ENCODE results near the gene FARP2. TPM values are rescaled to one million over a fixed set of nuclear protein-coding genes. Genes with fewer than 3 reads are reported as not detected.
"Not testable (repeated sequence)": the region's sequence is repeated elsewhere in the genome, so short reads cannot be mapped to it uniquely, and the experiment has no call there.

Gene FARP2
- total RNA-seq, 1 donor from 2014 or later, result 28.5 TPM

DNA sequence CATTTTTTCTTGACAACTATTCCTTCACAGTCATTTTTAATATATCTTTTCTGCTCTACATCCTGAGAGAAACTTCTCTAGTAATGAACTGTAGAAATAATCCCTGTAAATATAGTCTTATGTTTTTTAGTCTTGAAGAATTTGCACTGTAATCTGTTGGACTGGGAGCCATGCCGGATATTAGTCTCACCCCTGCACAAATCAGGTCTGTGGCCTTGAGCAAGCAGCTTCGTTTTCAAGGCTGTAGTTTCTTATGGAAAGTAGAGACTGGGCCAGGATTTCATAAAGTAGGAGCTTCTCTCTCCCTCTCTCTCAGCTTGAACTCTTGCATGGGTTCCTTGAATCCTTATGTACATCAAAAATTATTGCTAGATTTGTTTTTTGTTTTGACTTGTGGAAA is 8.7 kb downstream of the FARP2 start:
- no peak for DNase-seq (ENCODE audit: extremely low read depth, low read depth, low spot score)

DNA sequence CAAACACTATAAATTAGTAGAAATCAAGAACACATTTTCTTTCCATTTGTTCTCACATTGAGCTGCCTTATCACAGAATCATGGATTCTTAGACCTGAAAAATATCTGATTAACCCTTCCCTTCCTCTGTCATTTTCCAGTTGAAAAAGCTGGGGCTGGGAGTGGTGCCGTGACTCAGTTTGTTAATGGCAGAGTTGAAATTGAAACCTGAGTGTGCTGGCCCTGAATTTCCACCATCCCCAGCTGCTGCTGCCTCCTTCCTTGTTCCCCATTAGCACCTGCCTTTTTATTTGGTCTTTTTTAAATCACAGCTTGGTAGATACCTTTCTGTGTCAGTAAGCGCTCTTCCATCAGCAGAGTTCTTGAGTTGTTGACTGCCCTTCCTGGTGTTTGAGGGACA is 10.6 kb downstream of the FARP2 start:
- no peak for DNase-seq (ENCODE audit: extremely low read depth, low read depth, low spot score)

DNA sequence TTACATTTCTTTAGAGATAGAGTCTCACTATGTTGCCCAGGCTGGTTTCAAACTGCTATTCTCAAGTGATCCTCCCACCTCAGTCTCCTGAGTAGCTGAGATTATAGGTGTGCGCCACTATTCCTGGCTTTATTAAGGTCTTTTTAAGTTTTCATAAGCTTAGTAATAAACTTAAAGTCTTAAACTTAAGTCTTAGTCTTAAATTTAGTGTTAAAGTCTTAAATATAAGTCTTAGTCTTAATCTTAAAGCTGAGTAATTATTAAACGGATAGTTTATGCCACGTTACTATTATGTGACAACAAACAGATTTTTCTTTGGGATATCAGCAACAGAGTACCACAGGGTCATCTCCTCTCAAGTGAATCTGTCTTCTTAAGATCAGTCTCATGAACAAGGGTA is 12.6 kb downstream of the FARP2 start:
- DNase-seq (ENCODE audit: extremely low read depth, low read depth, low spot score), result no peak

DNA sequence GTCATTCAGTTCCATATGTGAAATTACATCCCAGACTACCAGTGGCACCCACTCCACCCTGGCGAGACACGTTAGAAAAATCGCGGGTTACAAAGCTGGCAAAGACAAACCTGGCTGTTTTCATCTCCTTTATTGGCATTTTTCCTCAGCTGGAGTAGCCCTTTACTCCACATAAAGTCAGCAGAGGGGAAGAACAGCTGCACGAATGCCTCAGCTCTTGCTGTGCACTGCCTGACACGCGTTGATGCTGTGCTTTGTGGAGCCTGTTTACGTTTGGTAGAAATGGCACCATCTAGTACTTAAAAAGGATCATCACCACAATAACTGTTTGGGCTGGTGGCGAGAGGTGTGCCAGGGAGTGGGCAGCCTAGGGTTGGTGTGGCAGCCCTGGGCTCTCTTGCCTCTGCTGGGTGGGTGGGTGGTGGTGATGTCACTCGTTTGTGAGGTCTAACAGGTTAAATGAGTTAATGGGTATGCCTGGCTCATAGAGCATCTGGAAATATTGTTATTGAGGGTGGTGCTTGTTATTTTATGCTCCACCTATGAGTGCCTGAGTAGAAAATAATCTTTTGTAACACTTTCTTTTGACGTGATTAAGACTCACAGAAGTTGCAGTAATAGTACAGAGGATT is 16.4 kb downstream of the FARP2 start:
- no peak for DNase-seq (ENCODE audit: extremely low read depth, low read depth, low spot score)

DNA sequence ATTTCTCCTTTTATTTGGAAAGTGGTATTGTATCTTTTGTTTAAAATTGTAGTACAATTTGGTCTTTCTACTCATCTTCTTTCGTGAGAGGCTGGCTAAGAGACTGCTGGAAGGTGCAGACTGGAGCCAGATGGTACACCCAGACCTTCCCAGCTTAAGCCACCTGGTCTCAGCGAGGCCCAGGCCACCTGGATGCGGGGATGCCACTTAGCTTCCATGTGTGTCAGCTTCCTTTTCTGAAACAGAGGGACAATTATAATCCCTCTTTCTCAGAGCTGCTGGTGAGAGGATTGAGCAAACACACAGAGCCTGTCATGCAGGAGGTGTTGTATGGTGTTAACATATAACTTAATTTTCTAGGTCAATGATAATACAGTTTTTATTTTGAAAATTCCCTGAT is 17.4 kb downstream of the FARP2 start:
- DNase-seq (ENCODE audit: extremely low read depth, low read depth, low spot score), result no peak

DNA sequence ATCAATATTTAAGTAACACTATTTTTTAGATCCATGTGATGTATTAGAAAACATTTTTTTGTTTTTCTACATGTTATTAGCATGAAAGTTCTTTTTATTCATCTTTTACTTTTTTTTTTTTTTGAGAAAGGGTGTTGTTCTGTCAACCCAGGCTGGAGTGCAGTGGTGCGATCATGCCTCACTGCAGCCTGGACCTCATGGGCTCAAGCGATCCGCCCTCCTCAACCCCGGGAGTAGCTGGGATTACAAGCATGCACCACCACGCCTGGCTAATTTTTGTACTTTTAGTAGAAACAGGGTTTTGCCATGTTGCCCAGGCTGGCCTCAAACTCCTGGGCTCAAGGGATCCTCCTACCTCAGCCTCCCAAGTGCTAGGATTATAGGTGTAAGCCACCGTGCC is 17.8 kb downstream of the FARP2 start:
- not testable (repeated sequence) for DNase-seq (ENCODE audit: extremely low read depth, low read depth, low spot score)

DNA sequence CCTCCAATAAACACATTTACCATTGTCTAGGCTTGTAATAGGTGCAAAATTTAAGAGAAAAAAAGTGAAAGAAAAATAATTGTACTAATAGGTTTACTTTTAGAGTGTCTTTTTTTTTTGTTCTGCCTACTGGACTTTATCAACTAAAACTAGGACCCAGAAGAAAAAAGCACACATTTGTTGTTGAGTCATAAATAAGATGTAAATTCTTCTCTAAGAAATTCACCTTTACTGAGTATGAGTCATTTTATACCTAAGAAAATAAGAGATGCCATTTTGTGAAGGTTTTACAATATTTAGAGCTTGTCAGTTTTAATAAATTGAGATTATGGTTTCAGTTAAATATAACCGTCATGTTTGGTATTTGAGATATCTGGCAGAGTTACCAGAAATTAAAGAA is 19.2 kb downstream of the FARP2 start:
- no peak for DNase-seq (ENCODE audit: extremely low read depth, low read depth, low spot score)

DNA sequence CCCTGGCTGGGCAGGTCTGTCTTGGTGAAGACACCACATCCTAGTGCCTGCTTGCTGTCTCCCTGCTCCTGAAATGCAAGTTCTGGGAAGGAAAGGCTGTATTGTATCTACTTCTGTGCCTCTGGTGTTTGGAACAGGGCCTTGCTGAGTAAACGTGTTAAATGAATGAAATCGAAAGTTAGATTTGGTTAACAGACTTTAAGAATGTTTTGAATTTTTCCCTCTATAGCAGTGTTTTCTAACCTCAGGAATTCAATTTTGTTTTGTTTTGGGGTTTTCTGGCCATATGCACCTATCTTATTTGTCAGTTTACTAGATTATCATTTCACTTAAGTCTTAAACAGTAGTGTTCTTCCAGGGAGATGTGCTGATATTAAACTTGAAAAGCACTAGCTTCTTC is 20.7 kb downstream of the FARP2 start:
- DNase-seq (ENCODE audit: extremely low read depth, low read depth, low spot score), result no peak

DNA sequence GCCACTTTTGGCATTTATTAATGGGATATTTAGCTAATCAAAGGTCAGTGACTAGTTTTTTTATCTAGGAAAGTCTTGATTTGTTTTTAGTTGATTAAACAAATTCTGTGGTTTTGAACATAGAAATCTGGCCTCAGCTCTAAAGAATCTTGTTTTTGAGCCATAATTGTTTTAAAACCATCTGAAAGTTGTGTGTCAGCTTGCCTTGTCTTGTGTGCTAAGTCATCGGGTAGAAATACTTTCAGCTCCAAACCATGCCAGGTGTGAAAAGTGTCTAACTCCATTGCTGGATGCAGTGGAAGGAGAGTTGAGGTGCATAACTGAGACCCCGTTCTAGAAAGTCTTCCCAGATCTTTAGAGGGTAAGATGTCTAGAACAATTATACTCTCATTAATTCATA is 22.7 kb downstream of the FARP2 start:
- DNase-seq (ENCODE audit: extremely low read depth, low read depth, low spot score), result no peak

DNA sequence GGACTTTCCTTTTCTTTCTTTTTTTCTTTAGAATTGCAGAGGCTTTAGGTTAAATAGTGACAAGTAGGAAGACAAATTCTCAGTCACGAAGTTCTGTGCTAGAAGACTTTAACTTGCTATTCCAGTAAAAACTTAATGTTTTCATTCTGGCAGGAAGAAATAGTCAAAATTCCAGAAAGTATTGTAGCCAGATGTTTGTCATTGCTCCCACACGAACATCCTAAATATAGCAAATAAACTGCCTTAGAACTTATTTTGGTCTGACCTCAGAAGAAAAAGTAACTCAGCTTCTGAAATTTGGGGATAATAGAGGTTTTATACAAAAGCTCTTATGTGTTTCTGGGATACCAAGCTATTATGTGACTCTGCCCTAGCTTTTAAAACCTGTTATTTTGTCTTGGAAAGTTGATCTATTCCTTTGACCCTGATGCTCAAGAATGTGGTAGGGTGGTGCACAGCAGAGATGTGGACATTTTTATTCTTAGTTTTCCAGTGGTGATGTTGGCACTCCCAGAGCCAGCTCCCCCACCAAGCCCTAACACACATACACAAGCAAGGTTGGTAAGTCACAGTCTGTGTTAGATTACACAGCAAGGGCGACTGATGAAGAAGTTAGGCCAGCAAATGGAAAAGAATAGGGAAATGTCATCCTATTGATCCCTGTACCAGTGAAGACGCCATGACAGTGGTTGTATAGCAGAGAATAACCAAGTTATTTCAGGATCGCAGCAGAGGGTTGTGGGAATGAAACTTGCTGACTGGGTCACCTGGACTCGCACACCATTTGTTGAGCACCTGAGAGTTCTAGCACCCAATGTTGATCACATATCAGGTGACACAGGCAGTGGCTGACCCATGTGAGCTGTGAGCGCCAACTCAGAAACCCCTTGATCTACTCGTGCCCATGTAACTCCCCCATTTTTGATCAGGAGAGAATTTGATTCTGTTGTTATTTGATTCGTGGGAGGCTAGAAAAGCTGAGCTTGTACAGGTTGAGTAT is 23.7 kb downstream of the FARP2 start:
- no peak for DNase-seq (ENCODE audit: extremely low read depth, low read depth, low spot score)

DNA sequence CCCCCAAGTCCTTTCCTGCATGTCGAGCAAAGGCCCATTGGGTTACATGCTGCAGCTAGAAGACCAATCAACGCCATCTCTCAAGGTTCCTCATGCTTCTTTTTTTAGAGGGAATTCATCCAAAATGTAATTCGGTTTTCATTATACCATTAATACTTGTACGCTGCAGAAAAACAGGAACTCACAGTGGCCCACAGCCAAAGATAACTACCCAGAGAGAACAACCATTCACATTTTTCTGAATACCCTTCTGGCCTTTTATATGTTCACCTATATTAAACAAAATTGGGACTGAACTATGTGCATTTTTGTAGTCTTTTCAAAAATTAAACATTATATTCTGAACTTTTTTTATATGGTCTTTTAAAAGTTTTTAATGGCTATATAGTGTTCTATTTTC is 25.8 kb downstream of the FARP2 start:
- DNase-seq (ENCODE audit: extremely low read depth, low read depth, low spot score), result no peak

DNA sequence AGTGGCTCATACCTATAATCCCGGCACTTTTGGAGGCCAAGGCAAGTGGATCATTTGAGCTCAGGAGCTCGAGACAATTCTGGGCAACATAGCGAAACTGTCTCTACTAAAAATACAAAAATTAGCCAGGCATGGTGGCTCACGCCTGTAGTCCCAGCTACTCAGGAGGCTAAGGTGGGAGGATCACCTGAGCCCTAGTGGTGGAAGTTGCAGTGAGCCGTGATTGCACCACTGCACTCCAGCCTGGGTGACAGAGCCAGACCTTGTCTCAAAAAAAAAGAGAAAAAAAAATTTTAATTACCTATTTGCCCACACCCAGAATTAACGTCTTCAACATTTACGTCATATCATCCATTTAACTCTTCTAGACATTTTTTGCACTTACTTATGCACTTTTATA is 29.4 kb downstream of the FARP2 start:
- not testable (repeated sequence) for DNase-seq (ENCODE audit: extremely low read depth, low read depth, low spot score)

DNA sequence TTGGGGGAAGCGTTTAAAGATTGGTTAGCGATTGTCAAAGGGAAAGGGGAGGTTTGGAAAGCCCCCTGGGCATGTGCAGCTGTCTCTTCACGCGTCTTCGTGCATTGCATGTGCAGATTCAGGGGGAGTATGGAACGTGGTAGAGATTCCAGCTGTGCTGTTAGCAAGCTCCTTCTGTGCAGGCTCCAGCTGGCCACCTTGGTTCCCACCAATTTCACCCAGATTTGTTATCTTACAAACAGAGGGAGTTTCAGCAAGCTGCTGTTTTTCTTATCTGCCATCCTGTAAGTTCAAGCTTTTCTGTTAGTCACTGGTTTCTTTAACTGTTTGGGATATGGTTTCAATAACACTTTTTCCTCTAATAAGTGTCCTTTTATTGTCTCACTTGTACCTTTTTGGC is 30.4 kb downstream of the FARP2 start:
- DNase-seq (ENCODE audit: extremely low read depth, low read depth, low spot score), result no peak

DNA sequence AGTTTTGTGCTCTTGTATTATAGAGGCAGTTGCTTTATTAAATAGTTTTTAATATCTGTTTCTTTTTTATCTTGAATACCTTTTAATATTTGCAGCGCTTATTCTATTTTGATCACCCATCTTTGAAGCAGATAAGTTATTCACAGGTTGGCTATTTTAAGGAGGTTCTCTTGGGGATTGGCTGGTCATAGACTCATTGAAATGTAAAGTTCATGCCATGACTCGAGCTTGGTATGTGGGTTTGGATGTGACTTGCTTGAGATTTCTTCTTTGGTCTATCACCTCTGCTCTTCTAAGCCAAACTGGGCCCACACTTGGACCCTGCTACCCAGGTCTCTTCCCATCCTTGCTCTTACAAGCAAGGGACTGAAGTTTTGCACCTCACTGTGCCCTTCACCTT is 33.6 kb downstream of the FARP2 start:
- DNase-seq (ENCODE audit: extremely low read depth, low read depth, low spot score), result no peak

DNA sequence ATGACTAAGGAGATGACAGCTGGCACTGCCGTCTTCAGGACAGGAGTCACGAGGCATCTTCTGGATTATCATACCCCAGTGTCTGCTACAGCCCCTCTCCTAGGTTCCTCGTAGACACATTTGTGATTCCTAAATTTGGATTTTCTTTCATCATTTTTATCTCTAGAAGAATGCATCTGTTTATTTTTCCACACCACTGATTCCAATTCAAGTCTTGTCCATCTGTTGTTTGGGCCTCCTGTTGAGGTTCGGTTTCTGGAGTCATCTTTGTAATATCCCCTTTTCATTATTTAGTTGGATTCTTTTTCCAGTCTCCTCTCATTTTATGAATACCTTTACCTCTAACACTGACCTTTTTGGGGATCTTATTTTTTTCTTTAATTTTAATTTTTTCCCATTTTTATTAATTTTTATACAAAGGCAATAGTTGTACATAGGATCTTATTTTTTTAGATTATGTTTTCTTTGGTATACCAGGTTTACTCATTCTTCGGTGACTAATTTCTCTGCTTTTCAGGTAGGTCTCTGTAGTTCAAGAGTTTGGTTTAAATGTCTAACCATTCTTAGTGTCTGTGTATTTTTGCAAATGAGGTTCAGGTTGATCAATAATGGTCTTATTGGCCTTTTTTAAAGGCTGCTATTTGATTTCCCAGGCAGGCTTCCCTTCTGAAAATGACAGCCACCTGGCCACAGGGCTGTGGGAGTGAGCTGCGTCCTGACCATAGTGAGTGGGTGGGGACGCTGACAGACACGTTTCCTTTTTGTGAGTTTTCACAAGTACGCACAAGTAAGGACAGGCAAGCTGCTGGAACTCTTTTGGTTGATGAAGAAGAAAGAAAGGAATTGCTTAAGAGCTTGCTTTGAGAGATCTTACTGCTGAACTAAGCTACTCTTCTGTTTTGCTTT is 34.5 kb downstream of the FARP2 start:
- DNase-seq (ENCODE audit: extremely low read depth, low read depth, low spot score), result no peak

DNA sequence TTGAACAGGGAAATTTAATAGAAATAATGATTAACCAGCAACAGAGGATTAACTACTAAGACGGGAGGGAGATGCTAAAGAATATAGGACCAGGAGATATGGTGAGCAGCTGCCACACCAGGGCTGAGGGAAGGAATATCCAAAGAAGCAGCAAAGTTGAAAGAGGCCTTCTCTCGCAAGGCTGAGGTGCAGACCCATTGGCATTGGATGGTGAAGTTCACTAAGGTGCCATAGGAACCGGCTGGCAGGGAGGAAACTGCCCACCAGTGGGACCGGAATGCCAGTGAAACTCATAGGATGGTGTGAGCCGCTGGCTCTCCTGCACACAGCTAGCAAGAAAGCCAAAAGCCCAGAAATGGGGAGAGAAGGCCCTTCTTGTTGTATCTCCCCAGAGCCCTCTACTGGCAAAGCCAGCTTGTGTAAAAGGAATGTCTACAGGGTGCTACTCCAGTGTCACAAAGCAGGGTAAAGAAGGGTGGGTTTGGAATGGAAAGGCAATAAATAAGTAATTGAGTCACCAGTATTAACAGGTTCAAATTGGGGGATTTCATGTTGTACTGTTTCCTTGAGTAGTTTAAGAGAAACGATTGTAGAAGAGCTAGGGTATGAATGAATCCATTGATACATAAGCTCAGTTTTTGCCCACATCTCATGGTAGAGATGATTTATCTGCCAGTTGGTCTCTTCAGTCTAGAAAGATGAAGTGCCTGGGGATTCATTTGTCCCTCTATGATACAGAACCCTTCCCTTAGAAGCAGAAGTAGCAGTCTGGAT is 36.0 kb downstream of the FARP2 start:
- DNase-seq (ENCODE audit: extremely low read depth, low read depth, low spot score), result no peak

DNA sequence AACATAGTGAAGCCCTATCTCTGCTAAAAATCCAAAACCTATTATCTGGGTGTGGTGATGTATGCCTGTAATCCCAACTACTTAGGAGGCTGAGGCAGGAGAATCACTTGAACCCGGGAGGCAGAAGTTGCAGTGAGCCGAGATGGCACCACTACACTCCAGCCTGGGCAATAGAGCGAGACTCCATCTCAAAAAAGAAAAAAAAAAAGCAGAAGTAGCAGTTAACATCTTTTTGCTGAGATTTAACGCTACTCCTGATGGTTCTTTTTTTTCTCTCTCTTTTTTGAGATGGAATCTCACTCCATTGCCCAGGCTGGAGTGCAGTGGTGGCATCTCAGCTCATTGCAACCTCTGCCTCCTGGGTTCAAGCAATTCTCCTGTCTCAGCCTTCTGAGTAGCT is 36.7 kb downstream of the FARP2 start:
- DNase-seq (ENCODE audit: extremely low read depth, low read depth, low spot score), result not testable (repeated sequence)

DNA sequence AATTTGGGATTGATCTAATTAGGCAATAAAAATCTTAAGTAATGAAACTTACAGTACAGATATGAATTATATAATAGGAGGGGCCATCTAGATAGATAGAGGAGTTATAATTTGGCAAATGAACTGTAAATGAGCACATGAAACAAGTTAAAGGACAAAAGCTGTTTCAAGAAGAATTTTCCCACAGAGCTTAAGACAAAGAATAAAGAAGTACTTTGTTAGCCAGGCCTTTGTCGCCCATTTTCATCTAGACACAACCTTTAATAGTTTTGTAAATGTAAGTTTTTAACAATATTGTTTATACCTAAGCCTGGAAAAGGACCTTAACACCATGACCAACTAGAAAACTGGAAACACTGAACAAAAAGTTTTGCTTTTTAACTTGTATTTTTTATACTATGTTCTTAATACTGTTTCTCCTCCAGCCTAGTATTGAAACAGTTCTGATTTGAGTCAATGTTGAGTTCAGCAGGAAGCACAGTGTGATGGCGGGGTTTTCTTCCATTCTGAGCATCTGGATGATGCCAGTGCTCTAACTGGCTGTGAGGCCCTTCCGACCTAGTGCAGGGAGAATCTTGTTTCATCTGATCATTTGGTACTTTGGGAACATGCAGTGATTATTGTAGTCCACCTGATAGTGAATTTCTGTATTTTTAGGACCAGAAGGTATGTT is 37.6 kb downstream of the FARP2 start:
- DNase-seq (ENCODE audit: extremely low read depth, low read depth, low spot score), result no peak

DNA sequence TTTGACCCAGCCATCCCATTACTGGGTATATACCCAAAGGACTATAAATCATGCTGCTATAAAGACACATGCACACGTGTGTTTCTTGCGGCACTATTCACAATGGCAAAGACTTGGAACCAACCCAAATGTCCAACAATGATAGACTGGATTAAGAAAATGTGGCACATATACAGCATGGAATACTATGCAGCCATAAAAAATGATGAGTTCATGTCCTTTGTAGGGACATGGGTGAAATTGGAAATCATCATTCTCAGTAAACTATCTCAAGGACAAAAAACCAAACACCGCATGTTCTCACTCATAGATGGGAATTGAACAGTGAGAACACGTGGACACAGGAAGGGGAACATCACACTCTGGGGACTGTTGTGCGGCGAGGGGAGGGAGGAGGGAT is 40.7 kb downstream of the FARP2 start:
- DNase-seq (ENCODE audit: extremely low read depth, low read depth, low spot score), result not testable (repeated sequence)

Data from glomerular endothelial cell (primary cell).